ENCODE data around the gene CCDC97.
"Not testable (repeated sequence)": the region's sequence is repeated elsewhere in the genome, so short reads cannot be mapped to it uniquely, and the experiment has no call there.

DNA sequence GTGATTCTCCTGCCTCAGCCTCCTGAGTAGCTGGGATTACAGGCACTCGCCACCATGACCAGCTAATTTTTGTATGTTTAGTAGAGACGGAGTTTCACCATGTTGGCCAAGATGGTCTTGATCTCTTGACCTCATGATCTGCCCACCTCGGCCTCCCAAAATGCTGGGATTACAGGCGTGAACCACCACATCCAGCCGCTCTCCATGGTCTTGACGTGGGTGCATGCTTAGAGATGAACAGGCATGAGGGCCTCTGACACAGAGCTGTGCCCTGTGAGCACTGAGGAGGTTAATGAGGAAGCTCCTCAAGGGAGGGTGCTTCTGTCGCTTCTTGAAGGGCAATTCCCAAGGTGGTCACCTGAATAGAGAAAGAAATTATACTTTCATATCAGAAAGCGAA, 20.2 kb upstream of the CCDC97 start:
- TF ChIP-seq CTCF (conservative IDR thresholded peaks at IDR 0.05; ENCODE audit: low read length); EZH2phosphoT487 (IDR thresholded peaks at IDR 0.05; ENCODE audit: borderline replicate concordance): not testable (repeated sequence)

All from Loucy (cell line).